HEK293 (cell line): ENCODE data around the gene HOTAIR.

ENCODE experiments used
- GLIS2 ChIP-seq: fragments of 450-650 bp; formaldehyde crosslinking; IDR thresholded peaks from 2 replicates; pipeline ENCODE4 v1.5.1; 2016; ENCODE audit warnings: missing biosample characterization, missing genetic modification characterization
- HOXA7 ChIP-seq: sonication (generic); formaldehyde crosslinking; IDR thresholded peaks from 2 replicates; pipeline ENCODE4 v1.8.1; 2022; ENCODE audit warnings: missing genetic modification reagents, borderline replicate concordance
- KLF9 ChIP-seq: fragments of 450-650 bp; formaldehyde crosslinking; IDR thresholded peaks from 2 replicates; pipeline ENCODE4 v1.5.1; 2016; ENCODE audit warnings: missing biosample characterization, missing genetic modification characterization, low read depth
- ZNF19 ChIP-seq: fragments of 450-650 bp; formaldehyde crosslinking; IDR thresholded peaks from 2 replicates; pipeline ENCODE4; 2016; ENCODE audit warnings: missing biosample characterization, missing genetic modification characterization, low read depth
- ZNF335 ChIP-seq: fragments of 450-650 bp; formaldehyde crosslinking; conservative IDR thresholded peaks from 2 replicates; pipeline ENCODE4 v1.5.1; 2016; ENCODE audit warnings: missing biosample characterization, missing genetic modification characterization
- TF ChIP-seq, protein P1 (sequence below): fragments of 450-650 bp; formaldehyde crosslinking; IDR thresholded peaks from 2 replicates; pipeline ENCODE4 v1.5.1; 2016; ENCODE audit warnings: missing biosample characterization, missing genetic modification characterization
- TF ChIP-seq, protein P2 (sequence below): fragments of 450-650 bp; IDR thresholded peaks from 2 replicates; pipeline ENCODE4 v1.5.1; 2018; ENCODE audit warnings: missing biosample characterization, missing genetic modification characterization
- TF ChIP-seq, protein P3 (sequence below): fragments of 450-650 bp; formaldehyde crosslinking; IDR thresholded peaks from 2 replicates; pipeline ENCODE4 v1.5.1; 2016; ENCODE audit warnings: missing biosample characterization, missing genetic modification characterization

- no peak for TF ChIP-seq ZNF19 (tag by site-specific recombination)
- TF ChIP-seq HOXA7 (CRISPR knock-in tag) = no peak
- TF ChIP-seq, protein P1, sequence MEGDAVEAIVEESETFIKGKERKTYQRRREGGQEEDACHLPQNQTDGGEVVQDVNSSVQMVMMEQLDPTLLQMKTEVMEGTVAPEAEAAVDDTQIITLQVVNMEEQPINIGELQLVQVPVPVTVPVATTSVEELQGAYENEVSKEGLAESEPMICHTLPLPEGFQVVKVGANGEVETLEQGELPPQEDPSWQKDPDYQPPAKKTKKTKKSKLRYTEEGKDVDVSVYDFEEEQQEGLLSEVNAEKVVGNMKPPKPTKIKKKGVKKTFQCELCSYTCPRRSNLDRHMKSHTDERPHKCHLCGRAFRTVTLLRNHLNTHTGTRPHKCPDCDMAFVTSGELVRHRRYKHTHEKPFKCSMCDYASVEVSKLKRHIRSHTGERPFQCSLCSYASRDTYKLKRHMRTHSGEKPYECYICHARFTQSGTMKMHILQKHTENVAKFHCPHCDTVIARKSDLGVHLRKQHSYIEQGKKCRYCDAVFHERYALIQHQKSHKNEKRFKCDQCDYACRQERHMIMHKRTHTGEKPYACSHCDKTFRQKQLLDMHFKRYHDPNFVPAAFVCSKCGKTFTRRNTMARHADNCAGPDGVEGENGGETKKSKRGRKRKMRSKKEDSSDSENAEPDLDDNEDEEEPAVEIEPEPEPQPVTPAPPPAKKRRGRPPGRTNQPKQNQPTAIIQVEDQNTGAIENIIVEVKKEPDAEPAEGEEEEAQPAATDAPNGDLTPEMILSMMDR (tag by site-specific recombination) = no peak
- no peak for TF ChIP-seq ZNF335 (tag by site-specific recombination)
- TF ChIP-seq, protein P2, sequence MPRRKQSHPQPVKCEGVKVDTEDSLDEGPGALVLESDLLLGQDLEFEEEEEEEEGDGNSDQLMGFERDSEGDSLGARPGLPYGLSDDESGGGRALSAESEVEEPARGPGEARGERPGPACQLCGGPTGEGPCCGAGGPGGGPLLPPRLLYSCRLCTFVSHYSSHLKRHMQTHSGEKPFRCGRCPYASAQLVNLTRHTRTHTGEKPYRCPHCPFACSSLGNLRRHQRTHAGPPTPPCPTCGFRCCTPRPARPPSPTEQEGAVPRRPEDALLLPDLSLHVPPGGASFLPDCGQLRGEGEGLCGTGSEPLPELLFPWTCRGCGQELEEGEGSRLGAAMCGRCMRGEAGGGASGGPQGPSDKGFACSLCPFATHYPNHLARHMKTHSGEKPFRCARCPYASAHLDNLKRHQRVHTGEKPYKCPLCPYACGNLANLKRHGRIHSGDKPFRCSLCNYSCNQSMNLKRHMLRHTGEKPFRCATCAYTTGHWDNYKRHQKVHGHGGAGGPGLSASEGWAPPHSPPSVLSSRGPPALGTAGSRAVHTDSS (tag by site-specific recombination) = no peak
- TF ChIP-seq, protein P3, sequence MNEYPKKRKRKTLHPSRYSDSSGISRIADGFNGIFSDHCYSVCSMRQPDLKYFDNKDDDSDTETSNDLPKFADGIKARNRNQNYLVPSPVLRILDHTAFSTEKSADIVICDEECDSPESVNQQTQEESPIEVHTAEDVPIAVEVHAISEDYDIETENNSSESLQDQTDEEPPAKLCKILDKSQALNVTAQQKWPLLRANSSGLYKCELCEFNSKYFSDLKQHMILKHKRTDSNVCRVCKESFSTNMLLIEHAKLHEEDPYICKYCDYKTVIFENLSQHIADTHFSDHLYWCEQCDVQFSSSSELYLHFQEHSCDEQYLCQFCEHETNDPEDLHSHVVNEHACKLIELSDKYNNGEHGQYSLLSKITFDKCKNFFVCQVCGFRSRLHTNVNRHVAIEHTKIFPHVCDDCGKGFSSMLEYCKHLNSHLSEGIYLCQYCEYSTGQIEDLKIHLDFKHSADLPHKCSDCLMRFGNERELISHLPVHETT (tag by site-specific recombination) = no peak
- no peak for TF ChIP-seq KLF9
- no peak for TF ChIP-seq GLIS2 (tag by site-specific recombination)
These were observed 39.1 kb downstream of the HOTAIR start for GRCh38 chr12:53935383-53936341.
